Stimulated activated CD4-positive, alpha-beta T cell treated with anti-CD3 and anti-CD28 coated beads, Interleukin-2, amount 100 ng/mL, for 48 hours (primary cell): ENCODE measurements around the gene S100A2.
"Not testable (repeated sequence)": the region's sequence is repeated elsewhere in the genome, so short reads cannot be mapped to it uniquely, and the experiment has no call there.

Experiments
- DNase-seq, 2 donors: peaks; one replicate each; pipeline ENCODE4 v3.0.0-alpha.2; 2020

The S100A2 gene

GRCh38 chr1:153526132-153526543, 39.5 kb downstream of the S100A2 start:
- no peak for DNase-seq

GRCh38 chr1:153525088-153525728, 40.4 kb downstream of the S100A2 start:
- DNase-seq: no peak

GRCh38 chr1:153522353-153523048, 43.1 kb downstream of the S100A2 start:
- not testable (repeated sequence) for DNase-seq

- not testable (repeated sequence) for DNase-seq
Measured at GRCh38 chr1:153521808-153522207, 43.8 kb downstream of the S100A2 start.

- no peak for DNase-seq
Measured at GRCh38 chr1:153520818-153521476, 44.7 kb downstream of the S100A2 start.

GRCh38 chr1:153520137-153520691, 45.4 kb downstream of the S100A2 start:
- not testable (repeated sequence) for DNase-seq

- no peak for DNase-seq
Measured at GRCh38 chr1:153519242-153519641, 46.4 kb downstream of the S100A2 start.

GRCh38 chr1:153515504-153516394, 49.9 kb downstream of the S100A2 start:
- DNase-seq: no peak

GRCh38 chr1:153513666-153514065, 52.0 kb downstream of the S100A2 start:
- no peak for DNase-seq

- DNase-seq: no peak
Measured at GRCh38 chr1:153513023-153513422, 52.6 kb downstream of the S100A2 start.
